ENCODE results near the gene CERS2. TPM values are rescaled to one million over a fixed set of nuclear protein-coding genes. Genes with fewer than 3 reads are reported as not detected.

Gene CERS2
- total RNA-seq, 2 experiments from 2014 or later: 129 to 132 TPM

DNA sequence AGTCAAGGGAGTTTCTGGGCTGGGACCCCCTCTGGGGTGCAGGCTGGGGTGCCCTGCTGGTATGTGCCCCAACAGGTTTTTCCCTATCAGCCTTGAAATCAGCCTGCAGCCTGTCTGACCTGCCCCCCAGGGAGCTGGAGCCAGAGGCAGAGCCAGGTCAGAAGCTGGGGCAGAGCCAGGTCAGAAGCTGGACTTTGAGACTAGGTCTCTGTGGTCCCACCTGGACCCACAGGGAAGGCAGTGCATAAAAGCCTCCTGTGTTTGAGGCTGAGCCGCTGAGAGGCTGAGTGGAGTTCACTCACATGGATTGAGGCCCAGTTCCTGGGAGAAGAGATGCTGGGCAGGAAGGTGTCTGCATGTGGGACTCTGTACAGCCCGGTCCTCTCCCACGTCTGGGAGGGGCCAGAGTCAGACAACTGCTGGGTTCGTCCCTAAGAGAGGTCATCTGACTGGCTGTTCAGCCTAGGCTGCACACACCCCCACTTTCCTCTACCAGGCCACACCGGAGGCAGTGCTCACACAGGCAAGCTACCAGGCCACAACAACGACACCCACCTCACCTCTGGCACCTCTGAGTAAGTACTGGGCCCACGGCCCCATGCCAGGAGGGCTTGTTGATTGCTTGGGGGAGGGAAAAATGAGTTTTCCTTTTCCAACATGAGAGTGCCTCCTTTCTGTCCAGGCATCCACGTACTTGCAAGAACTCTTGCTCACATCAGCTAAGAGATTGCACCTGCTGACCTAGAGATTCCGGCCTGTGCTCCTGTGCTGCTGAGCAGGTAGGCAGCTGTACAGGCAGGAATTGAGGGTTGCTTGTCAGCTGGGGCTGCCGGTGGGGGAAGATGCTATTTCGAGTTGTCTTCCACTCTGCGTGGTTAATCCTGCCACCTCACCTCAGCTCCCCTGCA is 7.4 kb upstream of the CERS2 start, which contains the start of gene ANXA9:
TSS of gene ANXA9 (plus strand) at position 488 of the 908 bp plus-strand sequence. CDS start 814 bp downstream, outside the sequence.
- Mint-ChIP-seq H3K36me3 (ENCODE audit: low read depth) (no peaks in the 10 kb centered on the region), H3K4me1 (ENCODE audit: low read depth) (peaks cover 18% of the 10 kb centered on the region), H3K27ac (no peak within 1 kb of the TSS), H3K4me3 (no peak within 1 kb of the TSS), H3K9me3 (no peaks in the 10 kb centered on the region), H3K27me3 (no peaks in the 10 kb centered on the region)
- peak; percentile 12 for ATAC-seq
- ChIA-PET POLR2A (interaction anchor here (0.8 to 3.1 kb wide), 4 partner anchors 16 to 364 kb away, joined by 3 to 9 read pairs (median 4); partner anchors contain the start of gene MINDY1), CTCF (interaction anchor here (0.9 to 8.4 kb wide), 4 partner anchors 11 to 217 kb away, joined by 3 to 103 read pairs (median 3); partner anchors contain the start of gene CTSS)
- TF ChIP-seq, protein P1, sequence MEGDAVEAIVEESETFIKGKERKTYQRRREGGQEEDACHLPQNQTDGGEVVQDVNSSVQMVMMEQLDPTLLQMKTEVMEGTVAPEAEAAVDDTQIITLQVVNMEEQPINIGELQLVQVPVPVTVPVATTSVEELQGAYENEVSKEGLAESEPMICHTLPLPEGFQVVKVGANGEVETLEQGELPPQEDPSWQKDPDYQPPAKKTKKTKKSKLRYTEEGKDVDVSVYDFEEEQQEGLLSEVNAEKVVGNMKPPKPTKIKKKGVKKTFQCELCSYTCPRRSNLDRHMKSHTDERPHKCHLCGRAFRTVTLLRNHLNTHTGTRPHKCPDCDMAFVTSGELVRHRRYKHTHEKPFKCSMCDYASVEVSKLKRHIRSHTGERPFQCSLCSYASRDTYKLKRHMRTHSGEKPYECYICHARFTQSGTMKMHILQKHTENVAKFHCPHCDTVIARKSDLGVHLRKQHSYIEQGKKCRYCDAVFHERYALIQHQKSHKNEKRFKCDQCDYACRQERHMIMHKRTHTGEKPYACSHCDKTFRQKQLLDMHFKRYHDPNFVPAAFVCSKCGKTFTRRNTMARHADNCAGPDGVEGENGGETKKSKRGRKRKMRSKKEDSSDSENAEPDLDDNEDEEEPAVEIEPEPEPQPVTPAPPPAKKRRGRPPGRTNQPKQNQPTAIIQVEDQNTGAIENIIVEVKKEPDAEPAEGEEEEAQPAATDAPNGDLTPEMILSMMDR (IDR thresholded peaks at IDR 0.05): no peak
- intact Hi-C loops (cut with micrococcal nuclease): no loop called here
- peak; percentile 28 for DNase-seq

DNA sequence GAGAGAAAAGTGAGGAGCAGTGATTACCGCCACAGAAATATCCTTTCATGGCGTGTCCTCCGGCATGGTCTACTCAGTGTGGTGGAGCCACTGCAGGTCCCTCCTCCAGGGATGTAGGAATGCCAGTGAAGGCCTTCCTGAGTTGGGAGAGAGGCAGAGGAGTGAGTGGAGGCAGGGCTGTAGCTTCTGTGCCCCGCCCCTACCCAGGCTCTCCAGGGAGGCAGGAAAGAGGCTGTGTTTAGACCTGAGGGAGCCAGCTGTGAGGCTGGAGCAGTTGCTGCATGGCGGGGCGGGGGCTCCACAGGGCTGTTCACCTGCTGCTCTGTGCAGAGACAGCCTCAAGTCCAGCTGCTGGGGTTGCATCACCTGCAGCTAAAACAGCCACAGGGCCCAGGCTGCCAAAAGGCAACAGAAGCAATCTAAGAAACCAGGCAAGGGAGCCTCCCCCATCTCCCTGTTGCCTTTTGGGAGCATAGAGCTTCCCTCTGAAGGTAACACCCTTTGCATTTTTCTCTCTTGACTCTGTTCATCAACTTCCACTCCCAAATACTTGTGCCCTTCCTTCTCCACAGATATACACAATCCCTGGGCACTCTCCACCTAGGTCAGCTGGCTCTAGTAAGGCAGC is 6.7 kb upstream of the CERS2 start:
- Mint-ChIP-seq H3K27ac (no peak overlapping the region), H3K4me3 (no peak overlapping the region), H3K27me3 (no peaks in the 10 kb centered on the region), H3K9me3 (no peaks in the 10 kb centered on the region), H3K4me1 (ENCODE audit: low read depth) (peaks cover 26% of the 10 kb centered on the region), H3K36me3 (ENCODE audit: low read depth) (no peaks in the 10 kb centered on the region)
- ATAC-seq (no peak), DNase-seq (no peak)
- POLR2A ChIA-PET: interaction anchor here (0.6 to 3.1 kb wide), 3 partner anchors 17 to 466 kb away, joined by 3 to 9 read pairs (median 3); partner anchors contain the start of genes FALEC and MINDY1
- intact Hi-C loops (cut with micrococcal nuclease): no loop called here
- CTCF ChIA-PET: interaction anchor here (1.1 to 8.4 kb wide), 5 partner anchors 15 to 216 kb away, joined by 3 to 103 read pairs (median 4); partner anchors contain the start of gene CTSS
- TF ChIP-seq, protein P1 (IDR thresholded peaks at IDR 0.05): no peak

DNA sequence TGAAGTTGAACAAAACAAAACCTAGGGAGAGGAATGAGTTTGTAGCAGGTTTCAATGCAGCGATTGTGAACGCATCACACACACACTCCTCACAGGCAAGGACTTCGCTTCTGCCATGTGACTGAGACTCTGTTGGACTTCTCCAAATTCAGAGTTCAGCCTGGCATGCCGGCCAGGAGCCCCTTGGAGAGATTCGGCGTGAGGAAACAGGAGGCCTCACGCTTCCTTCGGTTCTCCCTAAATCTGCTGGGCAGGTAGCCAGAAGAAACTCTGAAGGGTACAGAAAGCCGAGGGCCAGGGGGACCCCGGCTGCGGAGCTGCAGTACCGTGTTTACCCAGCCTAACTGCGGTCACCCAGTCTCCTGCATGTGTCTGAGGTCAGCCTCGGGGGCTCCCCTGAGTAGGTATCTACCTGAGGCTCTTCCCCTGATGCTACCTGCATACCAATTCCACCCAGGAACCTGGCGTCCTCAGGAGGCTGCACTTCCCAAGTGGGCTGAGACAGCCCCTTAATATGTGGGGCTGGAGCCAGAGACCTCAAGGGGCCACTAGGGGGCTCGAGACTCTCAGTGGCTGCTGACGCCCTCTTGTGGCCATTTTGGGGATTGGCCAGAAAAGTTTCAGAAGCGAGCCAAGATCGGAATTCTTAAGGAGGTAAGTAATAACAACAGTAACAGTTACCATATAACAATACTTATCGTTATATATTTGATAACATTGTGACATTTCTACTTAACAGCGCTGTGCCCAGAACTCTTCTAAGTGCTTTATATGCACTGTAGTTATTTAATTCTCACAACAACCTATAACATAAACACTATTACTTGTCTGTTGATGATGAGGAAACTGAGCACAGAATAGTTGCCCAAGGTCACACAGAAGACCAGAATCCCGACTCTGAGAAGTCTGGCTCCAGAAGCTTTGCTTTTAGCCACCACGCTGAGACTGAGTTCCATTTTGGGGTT is 4.7 kb upstream of the CERS2 start:
- DNase-seq (peak; percentile 96), ATAC-seq (peak; percentile 60)
- peak overlapping the region; percentile 61 for H3K4me3 Mint-ChIP-seq
- no peaks in the 10 kb centered on the region for H3K9me3 Mint-ChIP-seq
- H3K4me1 Mint-ChIP-seq (ENCODE audit: low read depth): peaks cover 34% of the 10 kb centered on the region
- H3K27me3 Mint-ChIP-seq: no peaks in the 10 kb centered on the region
- TF ChIP-seq, protein P1 (IDR thresholded peaks at IDR 0.05): peak; percentile 100
- peak overlapping the region; percentile 47 for H3K27ac Mint-ChIP-seq
- CTCF ChIA-PET: interaction anchor here (0.6 to 8.4 kb wide), 21 partner anchors 9 to 417 kb away, joined by 3 to 103 read pairs (median 3); partner anchors contain the start of genes C1orf56, ENSA and MINDY1
- H3K36me3 Mint-ChIP-seq (ENCODE audit: low read depth): no peaks in the 10 kb centered on the region
- POLR2A ChIA-PET: interaction anchor here (1.0 to 1.2 kb wide), 2 partner anchors 21 to 66 kb away, joined by 3 read pairs; no protein-coding TSS in a partner anchor
- intact Hi-C loops (cut with micrococcal nuclease): no loop called here

DNA sequence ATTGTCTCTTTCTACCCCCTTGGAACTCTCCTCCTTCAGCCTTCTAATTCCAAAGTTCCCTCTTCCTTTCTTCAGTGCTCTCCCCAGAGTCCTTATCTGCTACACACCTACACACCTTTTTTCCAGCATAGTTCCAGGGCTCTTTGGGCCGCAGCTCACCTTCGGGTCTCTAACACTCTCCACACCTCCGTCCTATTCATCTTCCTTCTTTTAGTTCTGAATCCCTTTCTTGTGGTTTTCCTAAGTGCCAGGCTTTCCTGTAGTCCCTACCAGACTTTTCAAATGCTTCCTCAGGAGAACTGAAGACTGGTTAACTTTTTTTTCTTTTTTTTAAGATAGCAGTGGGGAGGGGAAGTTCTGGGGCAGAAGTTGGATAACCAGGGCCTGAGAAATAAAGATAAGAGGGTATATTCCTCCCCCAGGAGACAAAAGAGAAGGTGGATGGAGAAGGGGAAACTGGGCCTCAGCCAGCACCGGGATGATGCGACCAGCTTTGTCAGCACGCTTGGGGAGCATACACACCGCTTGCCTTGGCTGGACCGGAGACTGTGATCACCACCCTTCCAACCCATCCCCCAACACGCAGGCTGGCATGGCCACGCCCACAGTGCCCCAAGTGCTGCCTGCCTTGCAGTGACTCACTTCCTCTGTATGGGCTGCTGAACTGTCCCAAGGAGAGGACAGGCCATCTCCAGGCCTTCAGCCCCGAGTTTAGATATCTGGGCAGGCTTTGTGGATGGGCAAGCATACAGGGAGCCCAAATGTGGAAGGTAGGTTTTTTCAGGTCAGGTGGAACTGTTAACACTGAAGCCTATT is 2.5 kb upstream of the CERS2 start:
- CTCF ChIA-PET: interaction anchor here (0.9 to 8.4 kb wide), 8 partner anchors 9 to 417 kb away, joined by 3 to 103 read pairs (median 3); no protein-coding TSS in a partner anchor
- Mint-ChIP-seq H3K27me3 (no peaks in the 10 kb centered on the region), H3K4me3 (peak overlapping the region; percentile 79), H3K27ac (peak overlapping the region; percentile 91), H3K36me3 (ENCODE audit: low read depth) (peaks cover 16% of the 10 kb centered on the region), H3K4me1 (ENCODE audit: low read depth) (peaks cover 47% of the 10 kb centered on the region), H3K9me3 (no peaks in the 10 kb centered on the region)
- DNase-seq: peak; percentile 90
- POLR2A ChIA-PET: interaction anchor here (0.9 to 1.9 kb wide), 4 partner anchors 9 to 415 kb away, joined by 3 to 6 read pairs (median 4); no protein-coding TSS in a partner anchor
- TF ChIP-seq, protein P1 (IDR thresholded peaks at IDR 0.05): no peak
- intact Hi-C loops (cut with micrococcal nuclease): no loop called here
- ATAC-seq: peak; percentile 65
